Measurements from ENCODE around the gene SIRT1.

DNA sequence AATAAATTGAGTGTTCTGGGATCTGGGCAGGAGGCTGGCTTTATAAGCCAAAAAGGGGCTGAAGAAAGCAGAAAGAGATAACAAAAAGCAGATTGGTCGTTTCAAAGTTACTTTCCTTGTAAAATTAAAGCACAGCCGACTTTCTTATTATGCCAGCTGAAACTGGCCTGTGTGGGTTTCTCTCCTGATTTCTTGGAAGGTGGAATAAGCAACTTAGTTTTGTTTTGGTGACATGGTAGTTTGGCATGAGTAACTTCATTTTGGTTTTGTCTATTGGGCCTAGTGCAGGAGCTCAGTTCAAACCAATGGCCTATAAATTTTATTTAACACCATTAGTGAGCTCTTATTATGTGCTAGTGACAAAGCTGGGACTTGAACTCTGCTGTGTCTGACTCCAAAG, 33.3 kb upstream of the SIRT1 start:
- TF ChIP-seq CTCF (IDR thresholded peaks at IDR 0.05; ENCODE audit: low read length) (no peak), EZH2 (optimal IDR thresholded peaks at IDR 0.05; ENCODE audit: low read depth, low read length) (no peak), EZH2phosphoT487 (IDR thresholded peaks at IDR 0.05; ENCODE audit: low read length) (no peak)

All from MM.1S (cell line).